DMS 273 (cell line): ENCODE data around the gene TRPC1.
"Not testable (repeated sequence)": the region's sequence is repeated elsewhere in the genome, so short reads cannot be mapped to it uniquely, and the experiment has no call there.

Experiments
- DNase-seq: peaks from one replicate; lab custom pipeline; 2025; ENCODE audit not compliant: unreplicated experiment; lab: John Stamatoyannopoulos, UW

Gene TRPC1

DNA sequence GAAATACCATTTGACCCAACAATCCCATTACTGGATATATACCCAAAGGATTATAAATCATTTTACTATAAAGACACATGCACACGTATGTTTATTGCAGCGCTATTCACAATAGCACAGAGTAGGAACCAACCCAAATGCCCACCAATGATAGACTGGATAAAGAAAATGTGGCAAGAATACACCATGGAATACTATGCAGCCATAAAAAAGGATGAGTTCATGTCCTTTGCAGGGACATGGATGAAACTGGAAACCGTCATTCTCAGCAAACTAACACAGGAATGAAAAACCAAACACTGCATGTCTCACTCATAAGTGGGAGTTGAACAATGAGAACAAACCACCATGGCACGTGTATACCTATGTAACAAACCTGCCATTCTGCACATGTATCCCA lies 26.7 kb downstream of the TRPC1 start:
- not testable (repeated sequence) for DNase-seq

DNA sequence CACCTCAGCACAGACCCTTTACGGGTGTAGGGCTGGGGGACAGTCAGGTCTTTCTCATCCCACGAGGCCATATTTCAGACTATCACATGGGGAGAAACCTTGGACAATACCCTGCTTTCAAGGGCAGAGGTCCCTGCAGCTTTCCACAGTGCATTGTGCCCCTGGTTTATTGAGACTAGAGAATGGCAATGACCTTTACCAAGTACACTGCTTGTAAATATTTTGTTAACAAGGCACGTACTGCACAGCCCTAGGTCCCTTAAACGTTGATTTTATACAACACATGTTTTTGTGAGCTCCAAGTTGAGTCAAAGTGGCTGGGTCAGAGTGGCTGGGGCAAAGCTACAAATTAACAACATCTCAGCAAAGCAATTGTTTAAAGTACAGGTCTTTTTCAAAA lies 28.8 kb downstream of the TRPC1 start:
- not testable (repeated sequence) for DNase-seq

- no peak for DNase-seq
Observed at GRCh38 chr3:142754494-142754893, 30.7 kb downstream of the TRPC1 start.

- no peak for DNase-seq
Observed at GRCh38 chr3:142768338-142768737, 44.5 kb downstream of the TRPC1 start.

DNA sequence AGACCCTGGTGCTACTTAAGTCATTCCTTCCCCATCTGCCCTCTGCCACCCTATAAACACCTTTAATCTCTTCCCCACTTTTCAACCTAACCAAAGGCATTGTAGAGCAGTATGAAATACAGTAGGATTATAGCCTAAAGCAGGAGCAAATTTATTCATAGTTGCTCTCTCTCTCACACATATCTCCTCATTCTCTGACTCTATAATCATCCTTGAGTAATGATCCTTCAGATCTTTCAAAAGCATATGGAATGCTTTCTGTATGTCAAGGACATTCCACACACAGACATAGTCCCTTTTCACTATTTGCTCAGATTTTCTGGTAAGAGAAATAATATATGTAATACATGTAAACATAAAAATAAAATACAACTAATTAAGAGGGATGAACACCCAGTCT lies 54.1 kb downstream of the TRPC1 start:
- no peak for DNase-seq

DNA sequence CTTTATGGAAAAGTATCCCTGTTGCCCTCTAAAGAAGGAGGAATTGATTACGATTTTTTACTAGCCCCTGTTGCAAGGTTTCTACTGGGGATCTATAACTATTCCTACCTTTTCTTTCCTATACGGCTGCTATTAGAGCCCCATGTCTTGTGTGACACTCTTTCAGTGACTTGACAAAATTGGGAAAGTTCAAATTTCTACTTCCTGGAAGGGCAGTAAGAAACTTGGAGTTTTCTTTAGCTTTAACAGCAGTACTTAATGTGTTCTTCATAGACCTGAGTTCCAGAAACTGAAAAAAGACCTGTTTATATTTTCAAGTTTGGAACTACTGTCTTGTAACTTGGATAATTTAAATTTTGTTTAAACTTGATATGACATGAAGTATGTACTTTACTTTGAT lies 54.7 kb downstream of the TRPC1 start:
- DNase-seq: no peak

DNA sequence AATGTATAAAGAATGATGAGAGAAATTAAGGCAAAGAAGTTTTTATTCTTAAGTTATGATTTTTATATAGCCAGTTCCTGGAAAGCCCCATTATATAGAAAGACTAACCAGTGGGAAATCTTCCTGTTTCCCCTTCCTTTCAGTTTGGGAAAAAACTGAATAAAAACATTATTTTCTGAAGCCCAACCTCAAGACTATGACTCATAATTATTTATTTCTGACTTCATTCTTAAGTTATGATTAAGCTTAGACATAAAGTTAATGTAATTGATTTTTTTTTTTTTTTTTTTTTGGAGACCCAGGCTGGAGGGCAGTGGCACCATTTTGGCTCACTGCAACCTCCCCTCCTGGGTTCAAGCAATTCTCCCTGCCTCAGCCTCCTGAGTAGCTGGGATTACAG lies 55.8 kb downstream of the TRPC1 start:
- no peak for DNase-seq

- DNase-seq: no peak
Observed at GRCh38 chr3:142782616-142783015, 58.8 kb downstream of the TRPC1 start.

DNA sequence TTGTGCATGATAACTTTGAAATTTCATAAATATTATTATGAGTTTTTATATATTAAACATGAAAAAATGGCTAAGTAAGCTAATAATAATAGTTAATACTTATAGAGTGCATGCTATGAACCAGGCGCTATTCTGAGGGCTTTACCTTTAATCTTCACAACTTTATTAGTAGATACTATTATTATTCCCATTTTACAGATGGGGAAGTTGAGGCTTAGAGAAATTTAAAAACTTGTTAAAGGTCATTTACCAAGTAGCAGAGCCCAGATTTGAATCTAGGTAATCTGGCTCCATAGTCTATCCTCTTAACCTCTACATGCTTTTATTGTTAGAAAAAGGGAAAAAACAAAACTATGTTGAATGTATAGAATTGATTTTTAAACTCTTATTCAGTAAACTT lies 60.4 kb downstream of the TRPC1 start:
- DNase-seq: no peak

GRCh38 chr3:142785996-142786395 lies 62.2 kb downstream of the TRPC1 start:
- no peak for DNase-seq

DNA sequence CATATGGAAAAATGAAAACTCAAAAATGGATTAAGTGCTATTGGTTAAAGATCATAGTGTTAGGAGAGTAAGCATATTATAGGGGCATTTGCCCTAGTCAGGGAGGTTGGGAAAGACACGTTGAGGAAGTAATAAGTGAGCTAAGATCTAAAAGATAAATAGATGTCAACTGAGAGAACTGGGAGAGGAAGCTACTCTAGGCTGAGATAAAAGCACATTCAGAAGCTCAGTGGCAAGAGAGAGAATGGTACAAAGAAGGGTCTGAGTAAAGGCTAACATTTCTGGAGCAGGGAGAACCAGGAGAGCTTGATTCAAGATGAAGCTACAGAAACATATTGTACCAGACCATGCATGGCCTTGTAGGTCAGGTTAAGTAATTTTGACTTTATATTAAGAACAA lies 63.9 kb downstream of the TRPC1 start:
- no peak for DNase-seq

GRCh38 chr3:142794508-142794907 lies 70.7 kb downstream of the TRPC1 start:
- DNase-seq: no peak

- no peak for DNase-seq
Observed at GRCh38 chr3:142795332-142795731, 71.5 kb downstream of the TRPC1 start.

- no peak for DNase-seq
Observed at GRCh38 chr3:142796823-142797222, 73.0 kb downstream of the TRPC1 start.

- DNase-seq: no peak
Observed at GRCh38 chr3:142801746-142802145, 77.9 kb downstream of the TRPC1 start.

DNA sequence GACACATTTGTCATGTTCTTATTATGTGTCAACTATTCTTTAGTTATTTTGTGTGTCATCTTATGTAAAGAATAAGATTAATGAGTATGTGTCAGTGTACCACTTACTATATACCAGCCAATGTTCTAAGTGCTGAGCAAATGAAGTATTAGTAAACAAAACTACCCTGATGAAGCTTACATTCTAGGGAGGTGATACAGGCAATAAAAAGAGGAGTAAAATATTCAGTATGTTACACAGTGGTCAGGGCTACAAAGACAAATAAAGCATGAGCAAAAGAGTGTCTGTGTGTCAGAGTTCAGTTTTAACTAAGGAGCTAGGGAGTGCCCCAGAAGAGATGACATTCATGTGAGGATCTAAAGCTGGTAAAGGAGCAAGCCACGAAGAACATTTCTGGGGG lies 79.1 kb downstream of the TRPC1 start:
- DNase-seq: no peak

DNA sequence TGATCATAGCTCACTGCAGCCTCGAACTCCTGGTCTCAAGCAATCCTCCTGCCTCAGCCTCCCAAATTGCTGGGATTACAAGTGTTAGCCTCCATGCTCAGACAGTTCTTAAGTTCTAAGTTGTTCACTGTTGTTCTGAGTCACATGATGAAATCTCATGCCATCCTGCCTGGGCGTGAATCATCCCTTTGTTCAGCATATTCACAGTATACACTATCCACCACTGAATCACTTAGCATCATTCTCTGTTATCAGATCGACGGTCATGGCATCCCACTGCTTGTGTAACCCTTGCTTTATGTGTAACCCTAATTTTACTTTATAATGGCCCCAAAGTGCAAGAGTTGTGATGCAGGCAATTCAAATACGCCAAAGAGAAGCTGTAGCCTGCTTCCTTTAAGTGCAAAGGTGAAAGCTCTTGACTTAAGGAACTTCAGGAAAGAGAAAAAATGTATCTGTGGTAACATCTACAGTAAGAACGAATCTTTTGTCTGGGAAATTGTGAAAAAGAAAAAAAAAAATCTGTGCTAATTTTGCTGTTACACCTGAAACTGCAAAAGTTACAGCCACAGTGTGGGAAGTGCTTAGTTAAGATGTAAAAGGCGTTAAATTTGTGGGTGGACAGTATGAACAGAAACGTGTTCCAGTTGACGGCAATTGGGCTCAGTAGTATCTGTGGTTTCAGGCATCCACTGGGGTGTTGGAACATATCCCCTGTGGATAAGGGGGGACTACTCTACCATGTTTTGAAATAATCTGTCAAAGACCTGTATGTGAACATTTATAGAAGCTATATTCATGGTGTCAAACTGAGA lies 84.5 kb downstream of the TRPC1 start:
- no peak for DNase-seq

DNA sequence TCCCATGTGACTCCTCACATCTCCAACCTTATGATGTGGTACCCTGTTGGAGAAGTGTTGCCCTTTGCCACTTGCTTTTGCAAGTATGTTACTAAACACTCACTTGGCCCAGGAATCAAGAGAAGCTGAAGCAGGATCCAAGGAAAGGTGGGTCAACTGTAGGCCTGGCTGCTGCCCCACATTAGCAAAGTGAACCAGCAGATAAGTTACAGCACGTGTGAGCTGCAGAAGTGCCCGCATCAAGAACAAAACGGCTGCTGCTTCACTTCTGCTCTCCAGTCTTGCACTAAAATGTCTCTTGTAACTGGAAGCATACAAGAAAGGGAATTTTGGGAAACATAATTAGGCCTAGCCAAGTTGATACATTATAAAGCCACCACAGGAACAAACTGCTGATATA lies 85.4 kb downstream of the TRPC1 start:
- no peak for DNase-seq

DNA sequence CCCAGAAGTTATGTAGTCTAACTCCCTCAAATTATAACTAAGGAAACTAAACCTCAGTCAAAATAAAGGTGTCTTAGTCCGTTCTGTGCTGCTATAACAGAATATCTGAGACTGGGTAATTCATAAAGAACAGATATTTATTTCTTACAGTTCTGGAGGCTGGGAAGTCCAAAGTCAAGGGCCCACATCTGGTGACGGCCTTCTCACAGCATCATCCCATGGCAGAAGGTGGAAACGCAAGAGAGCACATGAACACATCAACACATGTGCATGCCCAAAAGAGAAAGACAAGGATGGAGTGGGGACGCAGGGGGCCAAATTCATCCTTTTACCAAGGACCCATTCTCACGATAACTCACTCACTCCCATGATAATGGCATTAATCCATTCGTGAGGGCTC lies 92.0 kb downstream of the TRPC1 start:
- DNase-seq: no peak

DNA sequence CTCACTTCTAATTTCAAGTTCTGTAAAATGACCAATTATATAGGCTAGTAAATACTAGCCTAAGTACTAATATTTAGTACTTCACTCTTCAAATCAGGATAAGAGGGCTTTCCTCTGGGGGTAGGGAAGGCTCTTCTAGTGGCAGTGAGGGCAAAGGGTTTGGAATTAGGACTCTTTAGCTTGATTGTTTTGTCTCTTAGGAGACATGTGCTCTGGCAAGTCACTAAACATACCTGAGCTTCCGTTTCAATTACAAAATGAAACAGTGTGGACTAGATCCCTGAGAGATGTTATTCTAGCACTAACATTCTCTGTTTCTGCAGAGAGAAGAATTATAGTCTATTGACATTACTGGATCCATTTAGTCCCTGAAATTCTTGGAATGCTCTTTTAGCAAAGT lies 93.5 kb downstream of the TRPC1 start:
- no peak for DNase-seq

DNA sequence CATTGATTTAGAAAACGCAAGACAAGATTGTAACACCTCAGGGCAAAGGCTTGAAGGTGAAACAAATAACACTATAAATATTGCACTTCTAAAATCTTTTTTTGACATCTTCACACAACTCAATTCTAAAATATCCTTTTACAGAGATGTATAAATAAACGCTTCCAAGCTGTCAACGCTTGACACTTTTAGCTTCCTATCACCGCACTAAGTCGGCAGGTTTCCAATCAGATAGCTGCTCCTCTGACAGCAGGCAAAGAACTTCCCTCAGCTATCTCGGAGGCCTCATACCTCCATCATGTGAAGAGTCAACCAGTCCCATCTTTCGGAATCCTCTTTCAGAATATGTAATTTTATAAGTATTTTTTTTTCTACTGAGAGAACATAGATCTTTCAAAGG lies 94.1 kb downstream of the TRPC1 start:
- no peak for DNase-seq

DNA sequence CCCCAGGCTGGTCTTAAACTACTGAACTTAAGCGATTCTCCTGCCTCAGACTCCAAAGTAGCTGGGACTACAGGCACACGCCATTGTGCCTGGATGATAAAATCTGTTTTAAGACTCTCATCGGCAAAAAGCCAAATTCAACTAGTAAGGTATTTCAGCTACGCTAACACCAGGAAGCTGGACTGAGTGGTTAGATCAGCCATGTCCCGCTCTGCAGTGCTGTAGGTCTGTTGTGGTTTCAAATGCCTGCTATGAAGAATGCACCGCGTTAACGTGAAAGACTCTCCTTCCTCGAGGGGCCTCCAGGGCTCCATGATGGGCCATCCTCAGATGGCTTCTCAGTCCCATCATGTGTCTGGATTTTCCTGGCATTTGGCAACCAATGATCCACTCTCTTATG lies 94.8 kb downstream of the TRPC1 start:
- DNase-seq: no peak

DNA sequence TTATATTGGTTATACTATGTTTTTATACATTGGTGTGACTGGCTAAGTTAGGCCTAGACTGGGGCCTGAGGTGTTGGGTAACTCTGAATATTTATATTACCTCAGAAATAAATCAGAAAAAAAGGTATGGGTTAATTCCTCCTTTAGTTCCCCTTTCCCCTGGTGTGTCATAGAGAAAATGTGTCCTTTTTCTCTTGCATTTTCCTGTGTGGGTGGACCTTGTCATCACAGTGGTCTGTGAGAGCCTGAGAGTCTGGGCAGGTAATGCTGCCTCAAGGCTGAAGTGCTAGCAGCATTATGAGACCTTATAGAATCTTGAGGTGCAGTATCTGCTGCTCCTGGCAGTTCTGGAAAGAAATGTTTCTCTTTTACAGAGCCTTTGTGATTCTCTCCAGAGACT lies 95.3 kb downstream of the TRPC1 start:
- no peak for DNase-seq
